GM18873 (cell line): ENCODE measurements around the gene CDH26.
A peak's percentile ranks its signal among the peaks of the same experiment; 100 is the strongest.

Experiments used
- ATAC-seq: cut with Tn5 transposase; IDR thresholded peaks from one replicate; pipeline ENCODE4 v1.9.1; 2021; ENCODE audit warnings: mild to moderate bottlenecking, moderate library complexity, moderate number of reproducible peaks; ENCODE audit not compliant: unreplicated experiment, low FRiP score

CDH26 gene

DNA sequence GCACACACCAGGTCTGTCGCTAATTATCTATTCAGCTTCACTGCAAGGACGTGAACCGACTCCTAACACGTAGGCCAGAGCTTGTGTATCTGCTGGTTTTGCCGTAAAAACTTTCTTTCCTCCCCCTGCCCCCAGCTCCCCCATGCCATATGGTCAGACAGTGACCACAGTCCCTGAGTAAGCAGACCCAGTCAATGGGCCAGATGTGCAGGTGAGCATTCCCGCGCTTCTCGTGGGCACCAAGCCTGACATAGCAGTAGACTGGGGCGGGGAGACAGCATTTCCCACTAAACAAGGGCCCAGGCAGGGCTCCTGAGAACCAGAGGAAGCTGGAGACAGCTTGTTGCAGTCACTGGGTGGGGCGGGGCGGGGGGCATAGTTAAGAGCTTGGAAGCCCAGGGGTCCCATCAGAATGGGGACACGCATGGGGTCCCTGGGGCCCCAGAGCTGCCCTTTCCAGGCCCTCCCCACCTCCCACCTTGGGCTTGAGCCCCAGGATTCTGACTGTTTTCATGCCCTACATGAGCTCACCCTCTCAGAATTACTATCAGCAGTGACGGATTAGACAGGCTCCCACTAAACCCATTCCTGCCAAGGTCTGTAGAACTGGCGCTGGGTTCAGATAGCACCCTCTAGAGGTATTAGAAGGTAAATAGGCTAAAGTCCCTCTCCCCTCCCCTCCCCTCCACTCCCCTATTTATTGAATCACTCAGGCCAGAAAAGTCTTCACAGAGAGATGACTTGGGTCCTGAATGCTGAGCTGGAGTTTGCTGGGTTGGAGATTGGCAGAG is 51.8 kb downstream of the CDH26 start:
- no peak for ATAC-seq

DNA sequence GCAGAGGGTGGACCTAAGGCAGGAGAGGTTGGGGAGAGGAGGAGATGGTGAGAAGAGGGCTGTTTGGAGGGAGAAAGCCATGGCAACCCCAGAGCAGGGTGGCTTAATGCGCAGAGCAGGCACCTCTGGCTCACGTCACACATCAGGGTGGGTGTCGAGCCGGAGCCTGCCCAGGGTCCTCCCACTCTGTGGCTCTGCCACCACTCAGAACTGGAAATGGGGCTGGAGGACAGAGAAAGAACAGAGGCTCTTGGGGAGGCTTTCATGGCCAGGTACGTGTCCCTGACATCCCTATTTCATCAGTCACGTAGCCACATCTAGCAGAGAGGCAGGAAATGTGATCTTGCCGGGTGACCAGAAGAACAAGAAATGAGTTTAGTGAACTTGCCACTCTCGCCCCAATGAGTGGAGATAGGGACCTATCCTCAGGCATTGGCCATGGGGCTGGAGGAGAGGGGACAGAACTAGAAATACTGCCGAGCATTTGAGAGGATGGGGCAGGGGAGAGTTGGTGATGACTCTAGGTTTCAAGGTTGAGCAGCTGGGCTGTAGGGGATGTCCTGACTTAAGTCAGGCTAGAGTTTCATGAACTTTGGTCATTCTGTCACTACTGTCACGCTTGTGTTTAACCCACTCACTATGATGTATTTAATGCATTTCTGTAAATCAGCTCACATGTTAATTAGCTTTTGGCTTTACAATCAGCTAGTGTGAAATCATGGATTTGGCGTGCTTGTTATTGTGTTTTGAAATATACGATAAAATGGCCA is 52.7 kb downstream of the CDH26 start:
- no peak for ATAC-seq

DNA sequence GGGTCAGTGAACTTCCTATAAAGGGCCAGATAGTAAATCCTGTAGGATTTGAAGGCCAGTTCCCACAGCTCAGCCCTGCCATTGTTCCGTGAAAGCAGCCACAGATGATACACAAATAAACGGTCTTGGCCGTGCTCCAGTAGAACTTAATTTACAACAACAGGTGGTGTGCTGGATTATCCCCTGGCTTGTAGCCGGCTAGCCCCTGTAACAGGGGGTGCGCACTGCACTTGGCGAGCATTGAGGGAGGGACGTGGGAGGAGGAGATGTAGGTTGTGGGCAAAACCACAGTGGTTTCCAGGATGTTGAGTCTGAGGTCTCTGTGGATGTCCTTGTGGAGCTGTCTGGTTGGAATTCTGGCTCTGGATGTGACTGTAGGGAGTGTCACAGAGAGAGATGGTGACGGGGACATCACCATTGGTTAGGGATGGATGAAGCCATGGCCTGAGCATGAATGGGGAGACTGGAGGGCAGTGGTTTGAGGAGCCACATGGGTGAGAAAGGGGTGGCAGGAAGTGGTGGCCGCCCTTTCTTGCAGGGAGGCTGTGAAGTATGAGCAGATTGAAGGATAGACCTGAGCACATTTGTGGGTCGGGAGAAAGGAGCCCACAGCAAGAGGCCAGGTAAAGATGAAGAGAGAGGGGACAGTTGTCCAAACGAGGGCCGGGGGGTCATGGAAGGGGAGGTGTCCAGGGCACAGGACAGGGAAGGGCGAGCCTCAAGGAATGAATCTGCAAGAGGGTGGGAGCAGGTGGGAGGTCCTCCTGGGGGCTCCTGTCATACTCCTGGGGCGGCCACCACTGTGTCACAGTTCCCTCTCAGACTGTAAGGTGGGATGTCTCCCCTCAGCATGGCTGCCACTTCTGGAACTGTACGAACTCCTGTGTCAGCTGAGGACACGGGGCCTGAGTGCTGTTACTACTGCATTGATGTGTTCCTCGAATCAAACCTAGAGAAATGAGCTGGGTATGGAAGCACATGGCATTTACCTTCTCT is 53.6 kb downstream of the CDH26 start:
- no peak for ATAC-seq

DNA sequence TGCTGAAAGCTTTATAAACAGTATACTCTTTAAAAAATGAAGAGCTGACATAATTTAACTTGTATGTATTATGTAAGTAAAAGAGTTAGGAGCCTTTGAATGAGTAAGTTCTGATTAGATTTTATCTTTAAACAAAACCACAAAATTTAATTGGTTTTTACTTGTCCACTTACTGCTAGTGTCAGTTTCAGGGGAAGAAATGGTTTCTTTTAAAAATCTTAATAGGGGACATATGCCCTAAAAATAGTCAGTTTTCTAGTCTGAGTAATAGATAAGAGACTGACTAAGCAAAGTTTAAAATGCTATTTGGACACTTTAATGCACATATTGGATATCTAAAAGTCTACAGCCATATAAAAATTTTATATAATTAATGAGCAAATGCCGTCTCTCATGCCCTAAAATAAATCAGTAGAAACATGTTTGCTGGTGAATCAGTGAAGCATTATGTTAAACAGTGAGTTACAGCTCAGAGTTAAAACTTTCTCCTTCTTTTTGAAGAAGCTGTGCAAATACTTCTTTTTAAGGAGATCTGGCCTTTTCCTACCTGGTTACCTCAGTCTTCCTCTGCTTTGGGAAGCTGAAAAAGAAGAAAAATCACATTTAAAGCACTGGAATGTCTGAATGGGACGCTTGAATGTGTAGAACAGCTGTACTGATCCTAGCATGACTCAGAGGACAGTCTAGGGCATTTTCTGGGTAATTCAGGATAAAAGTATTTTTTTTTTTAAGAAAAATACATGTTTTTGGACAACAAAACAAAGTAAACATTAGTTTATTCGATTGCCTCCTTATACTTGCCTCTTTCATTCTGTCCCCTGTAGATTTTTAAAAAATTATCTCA is 55.3 kb downstream of the CDH26 start:
- no peak for ATAC-seq

DNA sequence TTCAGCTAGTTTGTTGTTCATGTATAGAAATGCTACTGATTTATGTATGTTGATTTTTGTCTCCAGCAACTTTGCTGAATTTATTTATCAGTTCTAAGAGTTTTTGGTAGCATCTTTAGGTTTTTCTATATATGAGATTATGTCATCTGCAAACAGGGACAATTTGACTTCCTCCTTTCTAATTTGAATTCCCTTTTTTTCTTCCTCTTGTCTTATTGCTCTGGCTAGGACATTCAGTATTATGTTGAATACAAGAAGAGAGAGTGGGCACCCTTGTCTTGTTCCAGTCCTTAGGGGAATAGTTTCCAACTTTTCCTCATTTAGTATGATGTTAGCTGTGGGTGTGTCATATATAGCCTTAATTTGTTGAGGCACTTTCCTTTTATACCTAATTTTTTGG is 58.2 kb downstream of the CDH26 start:
- no peak for ATAC-seq

DNA sequence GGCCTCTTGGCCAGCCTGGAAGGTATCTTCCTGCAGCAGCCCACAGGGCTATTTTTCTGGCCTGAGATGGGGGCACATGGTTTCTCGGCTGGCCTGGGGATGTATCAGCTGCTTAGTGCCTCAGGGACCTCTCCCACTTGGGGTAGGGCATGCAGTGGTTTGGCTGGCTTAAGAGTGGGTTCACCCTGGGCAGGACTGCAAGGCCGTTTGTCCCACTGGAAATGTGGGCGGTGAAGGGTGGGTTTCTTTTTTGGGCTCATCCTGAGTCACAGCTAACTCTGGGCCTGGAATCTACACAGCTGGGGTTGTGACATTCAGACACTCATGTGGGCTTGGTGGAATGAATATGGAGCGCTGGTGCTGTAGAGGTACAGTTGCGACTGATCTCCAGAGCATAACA is 62.0 kb downstream of the CDH26 start:
- ATAC-seq, result no peak

DNA sequence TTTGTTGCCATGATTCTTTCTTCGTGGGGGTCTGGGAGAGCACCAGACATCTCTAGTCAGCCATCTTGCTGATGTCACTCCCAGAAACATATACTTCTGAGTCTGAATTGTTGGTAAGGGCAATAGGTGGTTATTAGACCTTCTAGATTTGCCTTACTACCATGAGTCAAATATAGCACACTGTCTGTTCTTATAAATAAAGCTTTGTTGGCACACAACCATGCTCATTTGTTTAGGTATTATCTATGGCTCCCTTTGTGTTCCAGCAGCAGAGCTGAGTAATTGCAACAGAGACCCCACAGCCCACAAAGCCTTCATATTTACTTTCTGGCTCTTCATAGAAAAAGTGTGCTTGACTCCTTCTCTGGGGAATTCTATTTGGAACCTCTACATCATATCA is 62.9 kb downstream of the CDH26 start:
- no peak for ATAC-seq

DNA sequence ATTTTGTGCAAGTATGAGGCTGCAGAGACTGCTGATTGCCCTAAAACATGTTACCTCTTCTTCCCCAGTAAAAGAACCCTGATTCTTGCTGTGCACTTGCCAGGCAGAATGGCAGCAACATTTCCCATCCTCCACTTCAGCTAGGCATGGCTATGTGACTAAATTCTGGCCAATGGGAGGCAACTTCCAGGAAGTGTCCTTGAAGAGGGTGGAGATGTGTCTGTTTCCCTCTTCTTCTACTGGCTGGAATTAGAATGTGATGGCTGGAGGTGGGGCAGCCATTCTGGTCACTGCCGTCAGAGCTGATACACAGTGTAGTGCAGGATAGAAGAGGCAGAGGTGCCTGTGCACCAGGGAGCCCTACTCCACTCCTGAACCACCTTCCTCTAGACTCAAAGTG is 64.6 kb downstream of the CDH26 start:
- no peak for ATAC-seq

DNA sequence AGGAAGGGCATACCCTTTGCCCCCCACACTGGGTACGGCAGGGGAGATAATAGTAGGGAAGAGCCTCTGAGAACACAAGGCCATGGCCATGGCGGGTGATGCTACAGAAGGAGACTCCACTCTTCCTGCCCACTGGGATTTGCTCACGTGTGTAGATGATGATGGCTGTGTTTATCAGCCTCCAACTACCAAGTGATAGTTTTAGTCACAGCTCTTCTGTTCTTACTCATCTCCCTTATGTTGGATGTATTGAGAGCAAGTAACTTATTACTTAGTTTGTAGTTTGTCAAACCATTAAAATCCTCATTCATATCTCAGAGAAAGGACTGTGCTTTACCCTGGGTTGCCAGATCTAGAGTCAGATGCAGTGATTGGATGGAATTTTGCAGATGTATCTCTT is 66.0 kb downstream of the CDH26 start:
- peak; percentile 53 for ATAC-seq

DNA sequence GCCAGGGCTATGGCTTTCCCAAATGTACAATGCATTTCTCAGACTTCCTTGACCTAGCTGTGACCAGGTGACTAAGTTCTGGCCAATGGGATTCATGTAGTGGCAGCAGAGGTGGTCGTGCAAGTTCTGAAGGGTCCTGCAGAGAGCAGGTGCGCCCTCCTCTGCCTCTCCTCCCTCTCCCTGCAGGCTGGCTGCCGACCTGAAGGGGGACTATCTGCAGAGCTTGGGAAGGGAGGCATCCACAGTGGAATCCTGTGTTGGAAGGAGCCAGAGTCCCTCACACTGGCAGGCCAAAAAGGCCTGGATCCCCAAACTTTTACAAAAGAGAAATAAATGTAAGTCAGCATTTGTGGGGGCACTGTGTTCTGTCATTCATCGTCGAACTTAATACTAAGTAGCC is 66.6 kb downstream of the CDH26 start:
- no peak for ATAC-seq

DNA sequence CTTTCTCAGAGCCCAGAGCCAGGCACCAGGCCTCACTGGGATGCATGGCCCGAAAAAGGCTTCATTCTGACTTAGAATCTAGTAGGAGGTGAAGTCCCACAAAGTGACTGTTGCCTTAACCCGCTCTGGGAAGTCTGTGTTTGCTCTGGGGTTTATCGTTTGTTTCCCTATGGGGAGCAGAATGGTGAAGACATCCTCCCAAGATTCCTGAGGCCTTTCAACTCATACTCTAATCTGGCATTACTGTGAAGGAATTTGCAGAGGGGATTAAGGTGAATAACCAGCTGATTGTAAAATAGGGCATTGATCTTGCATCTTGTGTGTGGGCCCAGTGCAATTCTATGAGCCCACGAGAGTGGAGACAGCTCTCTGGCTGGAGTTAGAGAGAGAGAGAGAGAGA is 67.8 kb downstream of the CDH26 start:
- no peak for ATAC-seq

DNA sequence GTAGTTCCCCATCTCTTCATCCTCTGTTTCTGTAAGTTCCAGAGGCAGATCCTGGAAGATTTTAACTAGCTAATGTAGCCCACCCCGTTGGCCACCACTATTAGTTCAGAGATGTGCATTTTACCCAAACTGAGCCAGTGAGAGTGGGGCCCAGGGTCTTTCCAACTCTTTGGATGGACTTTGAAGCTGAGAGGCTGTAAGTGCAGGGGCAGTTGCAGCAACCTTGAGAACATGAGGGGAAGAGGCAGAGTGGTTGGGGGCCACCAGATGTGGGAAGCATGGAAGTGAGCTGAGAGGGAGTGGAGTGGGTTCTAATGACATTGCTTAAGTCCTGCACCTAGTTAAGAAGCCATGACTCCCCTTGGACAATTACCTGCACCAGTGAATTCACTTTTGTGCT is 72.2 kb downstream of the CDH26 start:
- ATAC-seq, result no peak

DNA sequence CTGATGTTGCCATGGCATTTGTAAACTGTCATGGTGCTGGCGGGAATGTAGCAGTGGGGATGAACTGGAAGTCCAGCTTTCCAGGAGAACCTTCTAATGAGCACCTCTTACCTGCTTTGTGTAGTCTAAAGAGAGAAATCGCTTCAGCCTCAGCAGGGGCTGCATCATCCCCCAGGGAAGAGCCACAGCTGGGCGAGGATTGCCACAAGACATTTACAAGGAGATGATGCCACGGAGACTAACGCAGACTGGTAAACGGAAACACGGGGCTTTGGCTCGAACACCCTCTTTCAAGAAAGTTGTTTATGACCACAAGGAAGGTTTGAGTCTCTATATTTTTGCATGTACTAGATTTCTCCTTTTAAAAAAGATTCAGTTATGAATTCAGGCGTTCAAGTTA is 72.9 kb downstream of the CDH26 start:
- ATAC-seq, result no peak

DNA sequence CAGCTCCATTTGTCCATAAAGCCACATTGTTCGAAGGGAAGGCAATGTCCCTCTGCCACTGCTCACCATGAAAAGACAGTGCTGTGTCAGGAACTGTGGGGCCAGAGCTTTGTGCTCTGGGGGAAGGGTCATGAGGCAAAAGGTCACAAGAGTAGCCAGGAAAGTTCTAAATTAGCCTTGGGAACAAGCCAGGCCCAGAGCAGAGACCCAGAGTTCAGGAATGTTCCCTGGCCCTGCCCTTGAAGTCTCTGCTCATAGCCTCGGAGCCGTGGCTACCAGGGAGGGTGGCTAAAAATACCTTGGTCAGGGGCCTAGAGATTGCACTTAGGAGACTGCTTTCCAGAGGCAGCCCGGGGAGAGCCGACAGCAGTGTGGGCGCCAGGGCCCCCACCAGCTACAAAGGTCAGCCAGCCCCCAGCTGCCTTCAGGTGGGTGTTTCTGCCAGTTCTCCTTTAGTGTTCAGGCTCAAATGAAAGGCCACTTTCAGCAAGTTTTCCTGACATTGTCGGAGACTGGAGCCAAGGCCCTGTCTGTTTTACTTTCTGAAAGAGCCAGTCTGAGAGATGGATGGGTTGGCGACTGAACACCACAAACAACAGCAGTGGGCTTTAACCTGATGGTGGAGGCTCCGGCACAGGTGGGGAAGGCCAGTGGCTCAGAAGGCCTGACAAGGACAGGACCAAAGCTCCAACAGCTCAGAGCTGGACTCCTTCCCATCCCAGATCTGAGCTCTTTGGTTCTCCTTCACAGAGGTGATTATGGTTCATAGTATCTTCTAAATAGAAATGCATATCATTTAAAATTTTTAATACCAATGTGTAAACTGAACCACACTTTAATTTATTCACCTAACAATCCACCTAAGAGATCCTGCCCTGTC is 76.2 kb downstream of the CDH26 start:
- ATAC-seq, result no peak

DNA sequence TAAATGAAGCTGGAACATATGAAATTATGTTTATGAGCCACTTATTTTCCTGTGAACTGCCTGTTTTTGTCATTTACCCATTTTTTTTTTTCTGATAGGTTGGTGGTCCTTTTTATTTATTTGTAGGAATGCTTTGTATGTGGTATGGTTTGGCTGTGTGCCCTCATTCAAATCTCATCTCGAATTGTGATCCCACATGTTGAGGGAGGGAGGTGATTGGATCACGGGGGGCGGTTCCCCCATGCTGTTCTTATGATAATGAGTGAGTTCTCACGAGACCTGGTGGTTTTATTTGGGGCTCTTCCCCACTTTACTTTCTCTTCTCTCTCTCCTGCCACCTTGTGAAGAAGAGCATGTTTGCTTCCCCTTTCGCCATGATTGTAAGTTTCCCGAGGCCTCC is 77.3 kb downstream of the CDH26 start:
- no peak for ATAC-seq

DNA sequence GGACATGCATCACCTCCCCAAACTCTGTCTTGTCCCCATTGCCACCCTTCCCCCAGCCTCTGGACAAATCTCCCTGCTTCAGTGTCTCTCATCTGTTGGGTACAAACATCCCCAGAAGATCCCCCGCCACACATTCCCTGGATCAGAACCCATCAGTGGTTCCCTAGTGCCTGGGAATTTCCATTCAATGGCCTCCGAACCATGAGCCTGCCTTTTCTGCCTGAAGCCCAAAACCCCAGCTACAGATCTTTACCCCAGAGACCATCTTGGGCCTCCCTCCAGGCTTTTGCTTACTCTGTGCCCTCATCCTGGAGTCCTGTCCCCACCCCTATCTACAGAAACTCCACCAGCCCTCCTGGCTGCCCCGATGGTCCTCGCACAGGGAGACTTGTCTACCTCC is 78.1 kb downstream of the CDH26 start:
- ATAC-seq, result no peak

DNA sequence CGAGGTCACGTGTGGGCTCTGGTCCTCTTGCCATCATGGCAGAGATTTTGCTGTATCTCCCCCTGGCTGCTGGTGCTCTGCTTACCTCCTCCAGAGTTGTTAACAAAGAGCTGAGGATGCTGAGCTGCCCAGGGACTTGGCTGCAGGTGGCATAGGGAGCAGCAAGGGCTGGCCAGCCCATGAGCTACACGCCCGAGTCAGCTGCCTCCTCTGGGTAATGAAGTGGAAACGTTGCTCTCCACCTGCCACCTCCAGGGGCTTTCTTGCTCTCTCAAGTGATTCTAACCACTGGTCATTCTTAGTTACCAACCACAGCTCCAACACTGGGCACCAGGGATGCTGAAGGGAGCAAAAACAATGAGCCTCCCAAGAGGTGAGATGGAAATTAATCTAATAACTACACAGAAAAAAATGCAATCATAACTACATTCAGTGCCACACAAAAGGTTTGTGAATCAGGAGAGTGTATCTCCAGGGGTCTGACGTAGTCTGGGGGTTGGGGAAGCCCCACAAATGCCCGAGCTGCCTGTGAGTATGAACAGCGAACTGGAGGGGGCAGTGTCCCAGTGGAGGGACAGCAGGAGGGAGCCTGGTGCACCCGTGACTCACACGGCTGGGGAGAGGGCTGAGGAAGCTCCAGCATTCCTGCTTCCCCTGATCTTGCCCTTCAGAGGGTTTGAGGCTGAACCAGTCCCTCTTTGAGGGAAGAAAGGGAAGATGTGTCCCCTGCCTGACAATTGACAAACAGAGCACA is 78.7 kb downstream of the CDH26 start:
- ATAC-seq, result no peak

DNA sequence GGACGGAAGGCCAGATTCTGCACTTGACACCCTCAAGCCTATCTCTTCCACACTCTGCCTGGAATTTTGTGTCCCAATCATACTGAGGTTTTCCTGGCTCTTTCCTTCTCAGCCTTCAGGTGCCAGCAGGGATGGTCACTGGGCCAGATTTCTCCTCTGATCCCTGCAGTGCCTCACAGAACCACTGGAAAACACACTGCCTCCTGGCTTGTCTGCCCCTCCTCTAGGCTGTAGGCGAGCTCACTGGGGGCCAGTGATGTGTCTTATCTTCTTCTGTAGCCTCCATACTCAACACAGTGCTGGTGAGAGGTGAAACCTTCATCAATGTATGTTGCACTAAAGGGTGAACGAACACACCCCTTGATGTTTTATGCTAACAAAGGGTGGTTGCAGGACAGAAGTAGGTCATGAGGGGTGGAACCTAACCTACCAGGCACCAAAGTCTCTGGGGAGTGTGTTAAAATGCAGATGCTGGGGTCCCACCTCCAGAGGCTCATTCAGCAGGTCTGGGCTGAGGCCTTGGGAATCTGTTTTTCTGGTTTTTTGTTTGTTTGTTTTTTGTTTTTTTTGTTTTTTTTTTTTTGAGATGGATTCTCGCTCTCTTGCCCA is 80.3 kb downstream of the CDH26 start:
- ATAC-seq, result no peak
